Neural cell (in vitro differentiated cells): ENCODE results near the gene OGT. TPM values are rescaled to one million over a fixed set of nuclear protein-coding genes. Genes with fewer than 3 reads are reported as not detected.

Experiments
- H2AFZ ChIP-seq: fragments of 200-600, 300-800 bp; sonication (generic), shearing (Covaris generic); 2 replicates; pipeline ENCODE4 v1.6.0; 2014; ENCODE audit warnings: low read depth, mild to moderate bottlenecking, antibody characterized with exemption, low read length, moderate library complexity
- H3F3A ChIP-seq: fragments of 200-600 bp; shearing (Covaris generic); 2 replicates; pipeline ENCODE4 v1.6.1; 2016; ENCODE audit warnings: mild to moderate bottlenecking, moderate library complexity, mixed read lengths, antibody characterized with exemption, low read length; ENCODE audit not compliant: insufficient read depth, poor library complexity, severe bottlenecking
- H3K27ac ChIP-seq: fragments of 200-600, 300-800 bp; sonication (generic), shearing (Covaris generic); 2 replicates; pipeline ENCODE4 v1.5.1; 2014; ENCODE audit warnings: mild to moderate bottlenecking, low read length, moderate library complexity
- H3K27me3 ChIP-seq: fragments of 300-800, 200-600 bp; sonication (generic), shearing (Covaris generic); 2 replicates; pipeline ENCODE4 v1.6.0; 2014; ENCODE audit warnings: mild to moderate bottlenecking, low read depth, low read length, moderate library complexity; ENCODE audit not compliant: insufficient read depth
- H3K36me3 ChIP-seq: fragments of 300-800, 200-600 bp; sonication (generic), shearing (Covaris generic); 2 replicates; pipeline ENCODE4 v1.5.1; 2014; ENCODE audit warnings: mild to moderate bottlenecking, antibody characterized with exemption, low read length, moderate library complexity; ENCODE audit not compliant: insufficient read depth
- H3K4me2 ChIP-seq: fragments of 300-800, 200-600 bp; sonication (generic), shearing (Covaris generic); 2 replicates; pipeline ENCODE4 v1.6.0; 2014; ENCODE audit warnings: mild to moderate bottlenecking, low read length
- H3K4me3 ChIP-seq: fragments of 300-800, 200-600 bp; sonication (generic), shearing (Covaris generic); 2 replicates; pipeline ENCODE4 v1.5.1; 2014; ENCODE audit warnings: mild to moderate bottlenecking, low read length, moderate library complexity
- H3K79me2 ChIP-seq: fragments of 200-600 bp; shearing (Covaris generic); replicated peaks from 2 replicates; pipeline ENCODE4 v1.6.0; 2014; ENCODE audit warnings: mild to moderate bottlenecking, low read length, moderate library complexity; ENCODE audit not compliant: insufficient read depth
- H3K9ac ChIP-seq: fragments of 300-800, 200-600 bp; sonication (generic), shearing (Covaris generic); 2 replicates; pipeline ENCODE4 v1.6.1; 2016; ENCODE audit warnings: mild to moderate bottlenecking, low read length, mixed read lengths
- H3K9me2 ChIP-seq: fragments of 200-600 bp; shearing (Covaris generic); 2 replicates; pipeline ENCODE4 v1.6.1; 2016; ENCODE audit warnings: mild to moderate bottlenecking, low read length, mixed read lengths; ENCODE audit not compliant: insufficient read depth
- H3K9me3 ChIP-seq: fragments of 200-600, 300-800 bp; sonication (generic), shearing (Covaris generic); 2 replicates; pipeline ENCODE4 v1.6.1; 2016; ENCODE audit warnings: mild to moderate bottlenecking, mixed run types, low read length, moderate library complexity, mixed read lengths
- H4K20me1 ChIP-seq: fragments of 200-600 bp; shearing (Covaris generic); 2 replicates; pipeline ENCODE4 v1.6.1; 2016; ENCODE audit warnings: mild to moderate bottlenecking, mixed run types; ENCODE audit not compliant: insufficient read depth
- EP300 ChIP-seq: fragments of 450-650 bp; conservative IDR thresholded peaks from 2 replicates; pipeline ENCODE4 v1.6.1; 2014; ENCODE audit warnings: antibody characterized with exemption, mild to moderate bottlenecking, moderate library complexity; ENCODE audit not compliant: poor library complexity, severe bottlenecking
- EZH2 ChIP-seq: fragments of 200-600, 300-800 bp; shearing (Covaris generic), sonication (generic); IDR thresholded peaks from 2 replicates; pipeline ENCODE4 v1.6.1; 2014; ENCODE audit warnings: antibody characterized with exemption, low read length, borderline replicate concordance, mild to moderate bottlenecking; ENCODE audit not compliant: insufficient read depth, poor library complexity, severe bottlenecking
- MXI1 ChIP-seq: fragments of 450-650 bp; conservative IDR thresholded peaks from 2 replicates; pipeline ENCODE4 v1.6.1; 2014; ENCODE audit warnings: antibody characterized with exemption, mild to moderate bottlenecking; ENCODE audit not compliant: poor library complexity, severe bottlenecking
- POLR2AphosphoS5 ChIP-seq: IDR thresholded peaks from 2 replicates; pipeline ENCODE4 v1.6.1; 2012
- RAD21 ChIP-seq: fragments of 450-650 bp; conservative IDR thresholded peaks from 2 replicates; pipeline ENCODE4 v1.6.1; 2014; ENCODE audit warnings: antibody characterized with exemption, mild to moderate bottlenecking, moderate library complexity
- REST ChIP-seq: IDR thresholded peaks from 2 replicates; pipeline ENCODE4 v1.6.1; 2012; ENCODE audit warnings: borderline replicate concordance
- SMC3 ChIP-seq: fragments of 450-650 bp; conservative IDR thresholded peaks from 2 replicates; pipeline ENCODE4 v1.6.1; 2014; ENCODE audit warnings: antibody characterized with exemption, mild to moderate bottlenecking, moderate library complexity; ENCODE audit not compliant: poor library complexity
- TAF1 ChIP-seq: IDR thresholded peaks from 2 replicates; pipeline ENCODE4 v1.6.1; 2012; ENCODE audit warnings: low read depth
- polyA plus RNA-seq: library from polyadenylated mRNA; depleted of rRNA; stranded (reverse); fragments of >200 nt; gene quantifications from 2 replicates; pipeline ENCODE4 v1.2.3, GENCODE V29; 2014
- TF ChIP-seq, protein P1 (sequence below): fragments of 450-650 bp; IDR thresholded peaks from 2 replicates; pipeline ENCODE4 v1.5.1; 2014; ENCODE audit warnings: antibody characterized with exemption, mild to moderate bottlenecking, moderate library complexity; ENCODE audit not compliant: poor library complexity, severe bottlenecking

Gene OGT
- polyA plus RNA-seq, 1 donor from 2014 or later, result 340 TPM

GRCh38 chrX:71540801-71541200 lies 7.9 kb downstream of the OGT start:
- TF ChIP-seq SMC3 (no peak), TAF1 (no peak), MXI1 (no peak), POLR2AphosphoS5 (no peak), EP300 (no peak), REST (no peak), EZH2 (no peak), RAD21 (no peak)
- TF ChIP-seq, protein P1, sequence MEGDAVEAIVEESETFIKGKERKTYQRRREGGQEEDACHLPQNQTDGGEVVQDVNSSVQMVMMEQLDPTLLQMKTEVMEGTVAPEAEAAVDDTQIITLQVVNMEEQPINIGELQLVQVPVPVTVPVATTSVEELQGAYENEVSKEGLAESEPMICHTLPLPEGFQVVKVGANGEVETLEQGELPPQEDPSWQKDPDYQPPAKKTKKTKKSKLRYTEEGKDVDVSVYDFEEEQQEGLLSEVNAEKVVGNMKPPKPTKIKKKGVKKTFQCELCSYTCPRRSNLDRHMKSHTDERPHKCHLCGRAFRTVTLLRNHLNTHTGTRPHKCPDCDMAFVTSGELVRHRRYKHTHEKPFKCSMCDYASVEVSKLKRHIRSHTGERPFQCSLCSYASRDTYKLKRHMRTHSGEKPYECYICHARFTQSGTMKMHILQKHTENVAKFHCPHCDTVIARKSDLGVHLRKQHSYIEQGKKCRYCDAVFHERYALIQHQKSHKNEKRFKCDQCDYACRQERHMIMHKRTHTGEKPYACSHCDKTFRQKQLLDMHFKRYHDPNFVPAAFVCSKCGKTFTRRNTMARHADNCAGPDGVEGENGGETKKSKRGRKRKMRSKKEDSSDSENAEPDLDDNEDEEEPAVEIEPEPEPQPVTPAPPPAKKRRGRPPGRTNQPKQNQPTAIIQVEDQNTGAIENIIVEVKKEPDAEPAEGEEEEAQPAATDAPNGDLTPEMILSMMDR, result no peak
- Histone ChIP-seq H2AFZ (no peak overlapping the region), H3K4me3 (no peak overlapping the region), H3K79me2 (peaks cover 74% of the 10 kb centered on the region), H3K27me3 (no peaks in the 10 kb centered on the region), H3K9me3 (no peaks in the 10 kb centered on the region), H3K27ac (no peak overlapping the region), H3K9me2 (no peaks in the 10 kb centered on the region), H3K9ac (no peak overlapping the region), H3K4me2 (no peak overlapping the region), H4K20me1 (no peaks in the 10 kb centered on the region), H3K36me3 (no peaks in the 10 kb centered on the region), H3F3A (no peaks in the 10 kb centered on the region)

DNA sequence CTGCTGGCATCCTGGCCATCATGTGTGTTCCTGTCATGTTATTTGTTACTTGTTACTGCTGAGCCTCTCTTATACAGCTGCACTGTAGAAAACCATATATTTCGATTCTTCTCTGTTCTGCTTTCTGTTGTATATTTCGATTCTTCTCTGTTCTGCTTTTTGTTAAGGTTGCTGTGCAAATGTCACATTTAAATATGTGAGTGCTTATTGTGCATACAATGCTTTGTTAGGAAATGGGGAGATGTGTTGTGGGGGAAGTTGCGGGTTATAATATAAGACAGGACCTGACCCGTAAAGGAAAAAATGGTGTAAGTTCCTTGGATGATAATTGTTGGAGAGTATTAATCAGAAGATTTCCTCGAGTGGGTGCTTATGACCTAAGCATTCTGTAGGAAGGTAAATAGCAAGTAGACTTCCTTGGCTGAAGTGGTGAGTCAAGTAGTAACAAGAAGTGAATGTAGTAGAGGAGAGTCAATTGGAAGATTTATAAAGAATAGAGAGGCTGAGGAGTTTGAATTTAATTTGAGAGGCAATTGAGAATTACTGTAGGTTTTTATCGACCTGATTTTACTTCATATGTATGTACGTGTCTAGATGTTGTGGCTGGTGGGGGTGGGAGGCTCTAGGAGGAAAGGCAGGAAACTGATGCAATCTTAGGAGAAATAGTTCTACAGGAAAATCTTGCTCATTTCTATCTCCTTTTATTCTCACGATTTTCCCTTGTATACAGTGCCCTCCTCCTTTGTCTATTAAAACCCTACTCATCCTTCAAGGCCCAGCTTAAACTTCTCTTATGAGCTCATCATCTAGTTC lies 8.5 kb downstream of the OGT start:
- no peaks in the 10 kb centered on the region for H3F3A ChIP-seq
- H3K36me3 ChIP-seq, result no peaks in the 10 kb centered on the region
- H4K20me1 ChIP-seq, result no peaks in the 10 kb centered on the region
- no peak overlapping the region for H2AFZ ChIP-seq
- TF ChIP-seq, protein P1, result no peak
- TF ChIP-seq MXI1, result no peak
- no peak for TF ChIP-seq EP300
- no peak for TF ChIP-seq SMC3
- no peak for TF ChIP-seq POLR2AphosphoS5
- no peak for TF ChIP-seq EZH2
- no peak for TF ChIP-seq REST
- TF ChIP-seq RAD21, result no peak
- no peak for TF ChIP-seq TAF1
- no peak overlapping the region for H3K4me2 ChIP-seq
- H3K9me2 ChIP-seq, result no peaks in the 10 kb centered on the region
- no peaks in the 10 kb centered on the region for H3K27me3 ChIP-seq
- H3K9me3 ChIP-seq, result no peaks in the 10 kb centered on the region
- no peak overlapping the region for H3K27ac ChIP-seq
- no peak overlapping the region for H3K4me3 ChIP-seq
- no peak overlapping the region for H3K9ac ChIP-seq
- H3K79me2 ChIP-seq, result peaks cover 68% of the 10 kb centered on the region
